ENCODE measurements around the gene ARHGEF7. TPM values are rescaled to one million over a fixed set of nuclear protein-coding genes. Genes with fewer than 3 reads are reported as not detected.
"Not testable (repeated sequence)": the region's sequence is repeated elsewhere in the genome, so short reads cannot be mapped to it uniquely, and the experiment has no call there.

ARHGEF7 gene
- total and polyA plus RNA-seq, 2 experiments from 2014 or later = 30.1 to 46.8 TPM

- no peak for TF ChIP-seq EZH2phosphoT487 (IDR thresholded peaks at IDR 0.05; ENCODE audit: low read depth, severe bottlenecking, unreplicated experiment)
- no peak for TF ChIP-seq CTCF (IDR thresholded peaks at IDR 0.05; ENCODE audit: poor library complexity)
- no peak for TF ChIP-seq EZH2 (IDR thresholded peaks at IDR 0.05; ENCODE audit: borderline replicate concordance)
- no peak overlapping the region for H3K4me3 ChIP-seq
- H3K79me2 ChIP-seq = no peaks in the 10 kb centered on the region
- no peak for DNase-seq (ENCODE audit: low spot score)
- no peaks in the 10 kb centered on the region for H3K36me3 ChIP-seq (replicated peaks; ENCODE audit: insufficient read depth, low read depth)
- no peak overlapping the region for H3K27ac ChIP-seq
- H3K9me2 ChIP-seq (replicated peaks; ENCODE audit: insufficient read depth) = no peaks in the 10 kb centered on the region
- no peak overlapping the region for H3K4me2 ChIP-seq
- no peak overlapping the region for H2AFZ ChIP-seq
- H3K9me3 ChIP-seq (ENCODE audit: low read depth) = no peaks in the 10 kb centered on the region
- 96% methylated on average over 8 of the region's 8 CpGs for WGBS (ENCODE audit: low lambda C conversion rate, missing lambda C conversion rate)
- no peaks in the 10 kb centered on the region for H3K4me1 ChIP-seq (ENCODE audit: insufficient read depth)
- H3K27me3 ChIP-seq = no peaks in the 10 kb centered on the region
- peaks cover 4% of the 10 kb centered on the region for H4K20me1 ChIP-seq (ENCODE audit: insufficient read depth, poor library complexity, severe bottlenecking)
These were observed 141.3 kb downstream of the ARHGEF7 start for GRCh38 chr13:111256458-111256857.

- H3K4me3 ChIP-seq = no peak overlapping the region
- DNase-seq (ENCODE audit: low spot score) = no peak
- no peaks in the 10 kb centered on the region for H3K9me2 ChIP-seq (replicated peaks; ENCODE audit: insufficient read depth)
- no peaks in the 10 kb centered on the region for H3K4me1 ChIP-seq (ENCODE audit: insufficient read depth)
- no peak for TF ChIP-seq CTCF (IDR thresholded peaks at IDR 0.05; ENCODE audit: poor library complexity)
- TF ChIP-seq EZH2phosphoT487 (IDR thresholded peaks at IDR 0.05; ENCODE audit: low read depth, severe bottlenecking, unreplicated experiment) = no peak
- TF ChIP-seq EZH2 (IDR thresholded peaks at IDR 0.05; ENCODE audit: borderline replicate concordance) = no peak
- no peak overlapping the region for H3K4me2 ChIP-seq
- H3K9me3 ChIP-seq (ENCODE audit: low read depth) = no peaks in the 10 kb centered on the region
- WGBS (ENCODE audit: low lambda C conversion rate, missing lambda C conversion rate) = 76% methylated on average over 1 of the region's 1 CpG
- H3K79me2 ChIP-seq = no peaks in the 10 kb centered on the region
- no peak overlapping the region for H3K27ac ChIP-seq
- H3K27me3 ChIP-seq = no peaks in the 10 kb centered on the region
- H3K36me3 ChIP-seq (replicated peaks; ENCODE audit: insufficient read depth, low read depth) = no peaks in the 10 kb centered on the region
- no peak overlapping the region for H2AFZ ChIP-seq
- H4K20me1 ChIP-seq (ENCODE audit: insufficient read depth, poor library complexity, severe bottlenecking) = peaks cover 4% of the 10 kb centered on the region
These were observed 141.8 kb downstream of the ARHGEF7 start for GRCh38 chr13:111256946-111257345.

- H3K4me1 ChIP-seq (ENCODE audit: insufficient read depth); H3K79me2 ChIP-seq; H3K4me3 ChIP-seq; DNase-seq (ENCODE audit: low spot score); H3K9me3 ChIP-seq (ENCODE audit: low read depth); H3K27me3 ChIP-seq; H2AFZ ChIP-seq; H3K36me3 ChIP-seq (replicated peaks; ENCODE audit: insufficient read depth, low read depth); H3K4me2 ChIP-seq; H4K20me1 ChIP-seq (ENCODE audit: insufficient read depth, poor library complexity, severe bottlenecking); H3K9me2 ChIP-seq (replicated peaks; ENCODE audit: insufficient read depth); H3K27ac ChIP-seq: not testable (repeated sequence)
- WGBS (ENCODE audit: low lambda C conversion rate, missing lambda C conversion rate) = 82% methylated on average over 2 of the region's 2 CpGs
These were observed 142.8 kb downstream of the ARHGEF7 start for GRCh38 chr13:111257899-111258298.

- Histone ChIP-seq H3K27me3 (no peaks in the 10 kb centered on the region), H2AFZ (no peak overlapping the region), H3K4me3 (no peak overlapping the region), H3K79me2 (no peaks in the 10 kb centered on the region), H3K4me1 (ENCODE audit: insufficient read depth) (no peaks in the 10 kb centered on the region), H3K9me2 (replicated peaks; ENCODE audit: insufficient read depth) (no peaks in the 10 kb centered on the region), H4K20me1 (ENCODE audit: insufficient read depth, poor library complexity, severe bottlenecking) (peaks cover 4% of the 10 kb centered on the region), H3K9me3 (ENCODE audit: low read depth) (no peaks in the 10 kb centered on the region), H3K36me3 (replicated peaks; ENCODE audit: insufficient read depth, low read depth) (no peaks in the 10 kb centered on the region), H3K27ac (no peak overlapping the region), H3K4me2 (no peak overlapping the region)
- WGBS (ENCODE audit: low lambda C conversion rate, missing lambda C conversion rate) = 100% methylated on average over 3 of the region's 3 CpGs
- TF ChIP-seq CTCF (IDR thresholded peaks at IDR 0.05; ENCODE audit: poor library complexity) (no peak), EZH2 (IDR thresholded peaks at IDR 0.05; ENCODE audit: borderline replicate concordance) (no peak), EZH2phosphoT487 (IDR thresholded peaks at IDR 0.05; ENCODE audit: low read depth, severe bottlenecking, unreplicated experiment) (no peak)
- no peak for DNase-seq (ENCODE audit: low spot score)
These were observed 143.5 kb downstream of the ARHGEF7 start for GRCh38 chr13:111258637-111259036.
